ENCODE data around the gene USP40. TPM values are rescaled to one million over a fixed set of nuclear protein-coding genes. Genes with fewer than 3 reads are reported as not detected.

Gene USP40
- total RNA-seq, 1 experiment from 2014 or later = 34.9 TPM

GRCh38 chr2:233531955-233532354 is 34.6 kb downstream of the USP40 start:
- Histone ChIP-seq H3K9ac (ENCODE audit: low read length) (no peak overlapping the region), H3K4me1 (ENCODE audit: control insufficient read depth in 1 of 2, insufficient read depth in 2 of 2, low read length in 2 of 2) (no peaks in the 10 kb centered on the region), H3K4me3 (replicated peaks in 1 of 2; ENCODE audit: low read depth in 1 of 2, low read length in 2 of 2) (no peak overlapping the region), H3K79me2 (ENCODE audit: insufficient read depth, low read length) (no peaks in the 10 kb centered on the region), H3K9me2 (ENCODE audit: insufficient read depth) (no peaks in the 10 kb centered on the region), H4K20me1 (ENCODE audit: insufficient read depth) (no peaks in the 10 kb centered on the region), H3K36me3 (ENCODE audit: control insufficient read depth in 1 of 2, insufficient read depth in 2 of 2, low read length in 2 of 2) (peaks cover 0 to 6% of the 10 kb centered on the region in 2 experiments; a peak in 1 of 4 replicates), H3K9me3 (ENCODE audit: control insufficient read depth in 1 of 2, insufficient read depth in 1 of 2, low read depth in 1 of 2, low read length in 2 of 2) (no peaks in the 10 kb centered on the region), H2AFZ (ENCODE audit: low read depth, low read length, poor library complexity, severe bottlenecking) (no peak overlapping the region), H3K27me3 (ENCODE audit: insufficient read depth, low read length) (no peaks in the 10 kb centered on the region), H3K4me2 (ENCODE audit: low read length) (no peak overlapping the region), H3K27ac (ENCODE audit: low read depth, low read length) (no peak overlapping the region)
- no TSS peak for BruUV-seq (replicated peaks)
- TF ChIP-seq SRF (IDR thresholded peaks at IDR 0.05; ENCODE audit: low read depth) = no peak
- TF ChIP-seq EZH2 (IDR thresholded peaks at IDR 0.05) = no peak
- TF ChIP-seq MAX (IDR thresholded peaks at IDR 0.05) = no peak
- TF ChIP-seq REST (IDR thresholded peaks at IDR 0.05; ENCODE audit: low read depth) = no peak
- no peak for TF ChIP-seq CTCF (IDR thresholded peaks at IDR 0.05 in 2 of 3, conservative IDR thresholded peaks at IDR 0.05 in 1 of 3; ENCODE audit: borderline replicate concordance in 1 of 3, insufficient read depth in 1 of 3, low read depth in 2 of 3, low read length in 2 of 3)
- TF ChIP-seq ELF1 (IDR thresholded peaks at IDR 0.05; ENCODE audit: borderline replicate concordance, low read depth) = no peak
- no peak for TF ChIP-seq SP1 (IDR thresholded peaks at IDR 0.05; ENCODE audit: low read depth)
- no peak for TF ChIP-seq CEBPB (IDR thresholded peaks at IDR 0.05; ENCODE audit: low read depth)
- no peak for TF ChIP-seq ZFX (IDR thresholded peaks at IDR 0.05)
- intact Hi-C loops (cut with micrococcal nuclease) = no loop called here
- CTCF ChIA-PET = no interaction called here
- POLR2A ChIA-PET = no interaction called here
- DNase-seq (ENCODE audit: low read depth, low spot score) (no peak), ATAC-seq (no peak)
- RAD21 ChIA-PET (ENCODE audit: low non-redundant PET in 1 of 2, low total read pairs in 2 of 2, uncharacterized antibody in 2 of 2, unreplicated experiment in 2 of 2) = no interaction called here

Data from HCT116 (cell line).